HepG2 (cell line): ENCODE measurements around the gene CHKA. TPM values are rescaled to one million over a fixed set of nuclear protein-coding genes. Genes with fewer than 3 reads are reported as not detected.
A peak's percentile ranks its signal among the peaks of the same experiment; 100 is the strongest.

Experiments used
- CBFB ChIP-seq: sonication (generic); formaldehyde crosslinking; IDR thresholded peaks from 2 replicates; pipeline ENCODE4 v1.4.0; 2020; ENCODE audit warnings: missing genetic modification reagents
- FLYWCH1 ChIP-seq: sonication (generic); formaldehyde crosslinking; IDR thresholded peaks from 2 replicates; pipeline ENCODE4 v1.8.1; 2023; ENCODE audit warnings: mild to moderate bottlenecking, missing genetic modification reagents
- IKZF4 ChIP-seq: sonication (generic); formaldehyde crosslinking; IDR thresholded peaks from 2 replicates; pipeline ENCODE4 v1.5.1; 2020; ENCODE audit warnings: borderline replicate concordance, mild to moderate bottlenecking, low read depth, missing genetic modification reagents; ENCODE audit errors: not compliant biosample characterization
- KMT2B ChIP-seq: IDR thresholded peaks from 2 replicates; pipeline ENCODE4 v1.6.1; 2016; ENCODE audit warnings: missing genetic modification reagents, missing compliant biosample characterization
- MAFF ChIP-seq: IDR thresholded peaks from 2 replicates; pipeline ENCODE4 v1.6.1; 2011; ENCODE audit warnings: low read depth, low read length, improper control_type of control experiment
- NFYC ChIP-seq: IDR thresholded peaks from 2 replicates; pipeline ENCODE4 v1.6.1; 2016; ENCODE audit warnings: missing genetic modification reagents, missing compliant biosample characterization
- NONO ChIP-seq, 2 experiments: fragments of 450-650 bp in 1 of 2; sonication (generic) in 1 of 2; formaldehyde crosslinking in 1 of 2; IDR thresholded peaks in 1 of 2; conservative IDR thresholded peaks in 1 of 2; 2 replicates each; pipeline versions ENCODE4 v1.6.1 to v1.8.0; 2017 to 2022; ENCODE audit warnings: mild to moderate bottlenecking in 1 of 2, missing genetic modification reagents in 1 of 2, moderate library complexity in 1 of 2
- REXO4 ChIP-seq: sonication (generic); formaldehyde crosslinking; IDR thresholded peaks from 2 replicates; pipeline ENCODE4 v1.8.0; 2022; ENCODE audit warnings: missing genetic modification reagents, mild to moderate bottlenecking, borderline replicate concordance
- SMYD3 ChIP-seq: sonication (generic); formaldehyde crosslinking; IDR thresholded peaks from 2 replicates; pipeline ENCODE4 v1.8.1; 2023; ENCODE audit warnings: mild to moderate bottlenecking, missing genetic modification reagents
- SP5 ChIP-seq: IDR thresholded peaks from 2 replicates; pipeline ENCODE4 v1.6.1; 2016; ENCODE audit warnings: low read depth, borderline replicate concordance
- ZNF256 ChIP-seq: sonication (generic); formaldehyde crosslinking; conservative IDR thresholded peaks from 2 replicates; pipeline ENCODE4 v1.4.0; 2020; ENCODE audit warnings: missing genetic modification reagents
- ZNF782 ChIP-seq: sonication (generic); formaldehyde crosslinking; IDR thresholded peaks from 2 replicates; pipeline ENCODE4 v1.4.0; 2020; ENCODE audit warnings: missing genetic modification reagents, mild to moderate bottlenecking, borderline replicate concordance
- polyA plus RNA-seq, 8 experiments: library from polyadenylated mRNA; depleted of rRNA in 3 of 8; stranded (reverse) in 7 of 8; unstranded in 1 of 8; fragments of >200 nt; fragmentation: Illumina TruSeq in 4 of 8; extraction: Trizol in 4 of 8; gene quantifications; 2 replicates each; pipeline versions ENCODE4 v1.2.1 to v1.2.3, GENCODE V29; 2011 to 2016; ENCODE audit warnings: low read depth in 4 of 8, missing spikeins in 1 of 8, mixed read lengths in 1 of 8; ENCODE audit not compliant: insufficient read depth in 1 of 8
- total RNA-seq, 5 experiments: library from RNA; depleted of rRNA; stranded (reverse); fragments of >200 nt; fragmentation: Illumina TruSeq; extraction: Trizol; gene quantifications; 2 replicates each; pipeline ENCODE4 v1.2.3, GENCODE V29; 2016; ENCODE audit warnings: low read depth in 1 of 5
- TF ChIP-seq, protein P1 (sequence below): sonication (generic); formaldehyde crosslinking; IDR thresholded peaks from 2 replicates; pipeline ENCODE4 v1.4.0; 2020; ENCODE audit warnings: mild to moderate bottlenecking, missing genetic modification reagents
- TF ChIP-seq, protein P2 (sequence below): sonication (generic); formaldehyde crosslinking; IDR thresholded peaks from 2 replicates; pipeline ENCODE4 v1.4.0; 2020; ENCODE audit warnings: mild to moderate bottlenecking, missing genetic modification reagents
- TF ChIP-seq, protein P3 (sequence below): sonication (generic); formaldehyde crosslinking; IDR thresholded peaks from 2 replicates; pipeline ENCODE4 v1.4.0; 2020; ENCODE audit warnings: missing genetic modification reagents
- TF ChIP-seq, protein P4 (sequence below): sonication (generic); formaldehyde crosslinking; IDR thresholded peaks from 2 replicates; pipeline ENCODE4 v1.4.0; 2020; ENCODE audit warnings: low read depth, missing genetic modification reagents

CHKA gene
- total and polyA plus RNA-seq, 2 of the 13 experiments (the other 11 are each of a cell fraction or from before 2014, with no cell fraction given) = 71.6 to 92.7 TPM

DNA sequence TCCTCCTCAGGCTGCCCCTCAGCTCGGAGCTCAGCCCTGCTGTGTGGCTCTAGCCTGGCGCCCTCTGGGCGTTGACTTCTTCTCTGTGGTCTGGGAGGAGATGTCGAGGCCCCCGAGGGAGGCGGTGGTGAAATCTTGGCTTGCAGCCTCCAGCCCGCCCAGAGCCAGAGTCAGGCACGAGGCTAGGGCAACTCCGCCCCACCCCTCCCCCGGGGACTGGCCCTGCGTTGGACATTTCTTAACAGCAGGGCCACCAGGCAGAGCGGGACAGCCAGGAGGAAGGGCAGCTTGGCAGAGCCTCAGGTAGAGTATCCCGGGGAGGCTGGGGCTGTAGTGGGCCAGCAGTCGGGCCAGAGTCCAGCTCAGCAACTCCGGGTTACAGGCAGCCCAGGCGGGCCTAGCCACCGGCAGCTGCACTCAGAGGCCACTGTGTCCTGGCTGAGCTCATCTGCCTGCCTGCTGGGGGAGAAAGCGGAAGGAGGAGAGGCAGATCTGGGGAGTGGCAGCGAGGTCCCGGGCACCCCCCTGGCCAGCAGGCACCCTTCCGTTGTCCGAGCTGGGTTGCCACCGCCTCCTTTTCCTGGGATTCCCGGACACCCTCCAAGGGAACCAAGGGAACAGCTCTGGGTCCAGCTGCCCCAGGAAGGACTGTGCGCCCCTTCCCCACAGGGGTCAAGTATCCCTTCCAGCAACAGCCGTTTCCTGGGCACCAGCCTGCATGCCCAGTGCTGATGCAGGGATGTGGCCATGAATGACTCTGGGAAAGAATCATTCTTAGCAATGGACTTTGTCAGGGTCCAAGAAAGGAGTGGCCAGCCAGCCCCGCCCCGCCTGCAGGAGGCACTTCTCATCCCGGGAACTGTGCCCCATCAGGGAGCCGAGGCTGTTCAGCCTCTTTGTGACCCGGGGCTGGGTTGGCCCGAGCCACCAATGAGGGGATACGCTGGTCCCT is 110.8 kb downstream of the CHKA start, which contains the start of gene ALDH3B1 (continued):
- TF ChIP-seq, protein P1, sequence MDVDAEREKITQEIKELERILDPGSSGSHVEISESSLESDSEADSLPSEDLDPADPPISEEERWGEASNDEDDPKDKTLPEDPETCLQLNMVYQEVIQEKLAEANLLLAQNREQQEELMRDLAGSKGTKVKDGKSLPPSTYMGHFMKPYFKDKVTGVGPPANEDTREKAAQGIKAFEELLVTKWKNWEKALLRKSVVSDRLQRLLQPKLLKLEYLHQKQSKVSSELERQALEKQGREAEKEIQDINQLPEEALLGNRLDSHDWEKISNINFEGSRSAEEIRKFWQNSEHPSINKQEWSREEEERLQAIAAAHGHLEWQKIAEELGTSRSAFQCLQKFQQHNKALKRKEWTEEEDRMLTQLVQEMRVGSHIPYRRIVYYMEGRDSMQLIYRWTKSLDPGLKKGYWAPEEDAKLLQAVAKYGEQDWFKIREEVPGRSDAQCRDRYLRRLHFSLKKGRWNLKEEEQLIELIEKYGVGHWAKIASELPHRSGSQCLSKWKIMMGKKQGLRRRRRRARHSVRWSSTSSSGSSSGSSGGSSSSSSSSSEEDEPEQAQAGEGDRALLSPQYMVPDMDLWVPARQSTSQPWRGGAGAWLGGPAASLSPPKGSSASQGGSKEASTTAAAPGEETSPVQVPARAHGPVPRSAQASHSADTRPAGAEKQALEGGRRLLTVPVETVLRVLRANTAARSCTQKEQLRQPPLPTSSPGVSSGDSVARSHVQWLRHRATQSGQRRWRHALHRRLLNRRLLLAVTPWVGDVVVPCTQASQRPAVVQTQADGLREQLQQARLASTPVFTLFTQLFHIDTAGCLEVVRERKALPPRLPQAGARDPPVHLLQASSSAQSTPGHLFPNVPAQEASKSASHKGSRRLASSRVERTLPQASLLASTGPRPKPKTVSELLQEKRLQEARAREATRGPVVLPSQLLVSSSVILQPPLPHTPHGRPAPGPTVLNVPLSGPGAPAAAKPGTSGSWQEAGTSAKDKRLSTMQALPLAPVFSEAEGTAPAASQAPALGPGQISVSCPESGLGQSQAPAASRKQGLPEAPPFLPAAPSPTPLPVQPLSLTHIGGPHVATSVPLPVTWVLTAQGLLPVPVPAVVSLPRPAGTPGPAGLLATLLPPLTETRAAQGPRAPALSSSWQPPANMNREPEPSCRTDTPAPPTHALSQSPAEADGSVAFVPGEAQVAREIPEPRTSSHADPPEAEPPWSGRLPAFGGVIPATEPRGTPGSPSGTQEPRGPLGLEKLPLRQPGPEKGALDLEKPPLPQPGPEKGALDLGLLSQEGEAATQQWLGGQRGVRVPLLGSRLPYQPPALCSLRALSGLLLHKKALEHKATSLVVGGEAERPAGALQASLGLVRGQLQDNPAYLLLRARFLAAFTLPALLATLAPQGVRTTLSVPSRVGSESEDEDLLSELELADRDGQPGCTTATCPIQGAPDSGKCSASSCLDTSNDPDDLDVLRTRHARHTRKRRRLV (CRISPR knock-in tag) = no peak
- TF ChIP-seq ZNF256 = no peak; the same call in 1 of the 2 replicates
- TF ChIP-seq SP5 (CRISPR knock-in tag) = 0 out of 2 replicates have a peak, but pooled peaks have one; percentile 46
- TF ChIP-seq IKZF4 (CRISPR knock-in tag) = no peak
- no peak for TF ChIP-seq NFYC (CRISPR knock-in tag)
- 0 out of 2 replicates have a peak, but pooled peaks have one; percentile 40 for TF ChIP-seq CBFB (CRISPR knock-in tag)
- no peak for TF ChIP-seq NONO (IDR thresholded peaks at IDR 0.05)
- TF ChIP-seq NONO (CRISPR knock-in tag; conservative IDR thresholded peaks at IDR 0.05) = no peak
- TF ChIP-seq SMYD3 (CRISPR knock-in tag) = no peak
- TF ChIP-seq KMT2B = no peak
- no peak for TF ChIP-seq FLYWCH1 (CRISPR knock-in tag)
- TF ChIP-seq, protein P2, sequence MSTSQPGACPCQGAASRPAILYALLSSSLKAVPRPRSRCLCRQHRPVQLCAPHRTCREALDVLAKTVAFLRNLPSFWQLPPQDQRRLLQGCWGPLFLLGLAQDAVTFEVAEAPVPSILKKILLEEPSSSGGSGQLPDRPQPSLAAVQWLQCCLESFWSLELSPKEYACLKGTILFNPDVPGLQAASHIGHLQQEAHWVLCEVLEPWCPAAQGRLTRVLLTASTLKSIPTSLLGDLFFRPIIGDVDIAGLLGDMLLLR (CRISPR knock-in tag) = no peak
- no peak for TF ChIP-seq MAFF
- TF ChIP-seq REXO4 (CRISPR knock-in tag) = no peak
- TF ChIP-seq, protein P3, sequence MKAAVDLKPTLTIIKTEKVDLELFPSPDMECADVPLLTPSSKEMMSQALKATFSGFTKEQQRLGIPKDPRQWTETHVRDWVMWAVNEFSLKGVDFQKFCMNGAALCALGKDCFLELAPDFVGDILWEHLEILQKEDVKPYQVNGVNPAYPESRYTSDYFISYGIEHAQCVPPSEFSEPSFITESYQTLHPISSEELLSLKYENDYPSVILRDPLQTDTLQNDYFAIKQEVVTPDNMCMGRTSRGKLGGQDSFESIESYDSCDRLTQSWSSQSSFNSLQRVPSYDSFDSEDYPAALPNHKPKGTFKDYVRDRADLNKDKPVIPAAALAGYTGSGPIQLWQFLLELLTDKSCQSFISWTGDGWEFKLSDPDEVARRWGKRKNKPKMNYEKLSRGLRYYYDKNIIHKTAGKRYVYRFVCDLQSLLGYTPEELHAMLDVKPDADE = no peak
- no peak for TF ChIP-seq ZNF782 (CRISPR knock-in tag)
- TF ChIP-seq, protein P4, sequence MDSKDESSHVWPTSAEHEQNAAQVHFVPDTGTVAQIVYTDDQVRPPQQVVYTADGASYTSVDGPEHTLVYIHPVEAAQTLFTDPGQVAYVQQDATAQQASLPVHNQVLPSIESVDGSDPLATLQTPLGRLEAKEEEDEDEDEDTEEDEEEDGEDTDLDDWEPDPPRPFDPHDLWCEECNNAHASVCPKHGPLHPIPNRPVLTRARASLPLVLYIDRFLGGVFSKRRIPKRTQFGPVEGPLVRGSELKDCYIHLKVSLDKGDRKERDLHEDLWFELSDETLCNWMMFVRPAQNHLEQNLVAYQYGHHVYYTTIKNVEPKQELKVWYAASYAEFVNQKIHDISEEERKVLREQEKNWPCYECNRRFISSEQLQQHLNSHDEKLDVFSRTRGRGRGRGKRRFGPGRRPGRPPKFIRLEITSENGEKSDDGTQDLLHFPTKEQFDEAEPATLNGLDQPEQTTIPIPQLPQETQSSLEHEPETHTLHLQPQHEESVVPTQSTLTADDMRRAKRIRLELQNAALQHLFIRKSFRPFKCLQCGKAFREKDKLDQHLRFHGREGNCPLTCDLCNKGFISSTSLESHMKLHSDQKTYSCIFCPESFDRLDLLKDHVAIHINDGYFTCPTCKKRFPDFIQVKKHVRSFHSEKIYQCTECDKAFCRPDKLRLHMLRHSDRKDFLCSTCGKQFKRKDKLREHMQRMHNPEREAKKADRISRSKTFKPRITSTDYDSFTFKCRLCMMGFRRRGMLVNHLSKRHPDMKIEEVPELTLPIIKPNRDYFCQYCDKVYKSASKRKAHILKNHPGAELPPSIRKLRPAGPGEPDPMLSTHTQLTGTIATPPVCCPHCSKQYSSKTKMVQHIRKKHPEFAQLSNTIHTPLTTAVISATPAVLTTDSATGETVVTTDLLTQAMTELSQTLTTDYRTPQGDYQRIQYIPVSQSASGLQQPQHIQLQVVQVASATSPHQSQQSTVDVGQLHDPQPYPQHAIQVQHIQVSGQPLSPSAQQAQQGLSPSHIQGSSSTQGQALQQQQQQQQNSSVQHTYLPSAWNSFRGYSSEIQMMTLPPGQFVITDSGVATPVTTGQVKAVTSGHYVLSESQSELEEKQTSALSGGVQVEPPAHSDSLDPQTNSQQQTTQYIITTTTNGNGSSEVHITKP = peak; percentile 62; the same call in 1 of the 2 replicates
